HEK293T (cell line): ENCODE results near the gene FGF14.

Experiments used
- CTCF ChIA-PET: fragments of 350-600 bp; formaldehyde crosslinking; extraction: SDS; loops from one replicate; lab custom pipeline; 2021; ENCODE audit warnings: antibody characterized with exemption, inconsistent platforms; lab: Yijun Ruan, JAX
- POLR2A ChIA-PET: fragments of 350-600 bp; formaldehyde crosslinking; extraction: SDS; loops from one replicate; lab custom pipeline; 2020; ENCODE audit warnings: antibody characterized with exemption, inconsistent platforms; lab: Yijun Ruan, JAX
- DNase-seq: peaks from one replicate; pipeline ENCODE4 v3.0.0; 2012; ENCODE audit warnings: mixed read lengths; ENCODE audit errors: extremely low spot score
- ARNT ChIP-seq: fragments of 450-650 bp; IDR thresholded peaks from 2 replicates; pipeline ENCODE4 v1.6.1; 2017; ENCODE audit warnings: mild to moderate bottlenecking
- BHLHE40 ChIP-seq: fragments of 450-650 bp; IDR thresholded peaks from 2 replicates; pipeline ENCODE4 v1.6.1; 2016; ENCODE audit warnings: mild to moderate bottlenecking, moderate library complexity, borderline replicate concordance
- CTBP1 ChIP-seq: fragments of 450-650 bp; IDR thresholded peaks from 2 replicates; pipeline ENCODE4 v1.6.1; 2016; ENCODE audit warnings: borderline replicate concordance
- ELF4 ChIP-seq: fragments of 450-650 bp; IDR thresholded peaks from 2 replicates; pipeline ENCODE4 v1.6.1; 2017; ENCODE audit warnings: antibody characterized with exemption
- FOXA1 ChIP-seq: fragments of 450-650 bp; IDR thresholded peaks from 2 replicates; pipeline ENCODE4 v1.6.1; 2016; ENCODE audit warnings: mild to moderate bottlenecking
- FOXK2 ChIP-seq: fragments of 450-650 bp; IDR thresholded peaks from 2 replicates; pipeline ENCODE4 v1.6.1; 2016; ENCODE audit warnings: mild to moderate bottlenecking
- FOXM1 ChIP-seq: fragments of 450-650 bp; IDR thresholded peaks from 2 replicates; pipeline ENCODE4 v1.6.1; 2017; ENCODE audit warnings: mild to moderate bottlenecking, borderline replicate concordance
- HDGF ChIP-seq: fragments of 450-650 bp; IDR thresholded peaks from 2 replicates; pipeline ENCODE4 v1.6.1; 2017; ENCODE audit warnings: antibody characterized with exemption, borderline replicate concordance
- L3MBTL2 ChIP-seq: fragments of 450-650 bp; conservative IDR thresholded peaks from 2 replicates; pipeline ENCODE4 v1.6.1; 2016; ENCODE audit warnings: mild to moderate bottlenecking
- LEF1 ChIP-seq: fragments of 450-650 bp; IDR thresholded peaks from 2 replicates; pipeline ENCODE4 v1.6.1; 2017; ENCODE audit warnings: mild to moderate bottlenecking, borderline replicate concordance
- NFRKB ChIP-seq: fragments of 450-650 bp; IDR thresholded peaks from 2 replicates; pipeline ENCODE4 v1.6.1; 2016; ENCODE audit warnings: mild to moderate bottlenecking, moderate library complexity
- PKNOX1 ChIP-seq: fragments of 450-650 bp; IDR thresholded peaks from 2 replicates; pipeline ENCODE4 v1.6.1; 2016
- SP1 ChIP-seq: fragments of 450-650 bp; IDR thresholded peaks from 2 replicates; pipeline ENCODE4 v1.6.1; 2017
- SUZ12 ChIP-seq: fragments of 450-650 bp; IDR thresholded peaks from 2 replicates; pipeline ENCODE4 v1.6.1; 2016; ENCODE audit warnings: mild to moderate bottlenecking
- TARDBP ChIP-seq: fragments of 450-650 bp; IDR thresholded peaks from 2 replicates; pipeline ENCODE4 v1.6.1; 2016
- ZNF384 ChIP-seq: fragments of 450-650 bp; IDR thresholded peaks from 2 replicates; pipeline ENCODE4 v1.6.1; 2016

Gene FGF14

GRCh38 chr13:102374233-102374632, 27.6 kb downstream of the FGF14 start:
- DNase-seq: no peak
- TF ChIP-seq PKNOX1: no peak
- POLR2A ChIA-PET: no interaction called here
- CTCF ChIA-PET: no interaction called here

DNA sequence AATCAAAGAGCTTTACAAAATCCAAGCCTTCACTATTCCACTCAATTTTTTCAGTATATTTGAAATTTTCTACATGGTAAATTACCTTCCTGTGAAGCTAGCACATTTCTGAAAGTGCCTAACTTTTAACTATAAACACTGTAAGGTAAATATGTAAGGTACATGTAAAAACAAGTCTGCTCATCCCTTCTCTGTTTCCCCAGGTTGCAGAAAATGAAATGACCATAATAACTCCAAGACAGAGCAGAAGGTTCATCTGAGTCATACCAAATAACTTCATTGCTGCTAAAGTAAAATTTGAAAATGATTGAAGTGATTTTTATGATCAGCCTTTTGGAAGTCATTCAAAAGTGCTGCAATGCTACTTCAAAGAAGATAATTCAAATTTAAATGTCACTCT, 28.6 kb downstream of the FGF14 start:
- ChIA-PET CTCF (no interaction called here), POLR2A (no interaction called here)
- TF ChIP-seq ARNT (no peak), PKNOX1 (no peak), FOXK2 (no peak), ELF4 (no peak), L3MBTL2 (no peak), SP1 (no peak), ZNF384 (no peak), FOXM1 (no peak), CTBP1 (no peak), NFRKB (no peak), LEF1 (no peak), BHLHE40 (no peak), SUZ12 (no peak), HDGF (no peak), FOXA1 (no peak)
- DNase-seq: no peak

GRCh38 chr13:102369302-102369701, 32.5 kb downstream of the FGF14 start:
- CTCF ChIA-PET: no interaction called here
- TF ChIP-seq PKNOX1: no peak
- TF ChIP-seq ZNF384: no peak
- DNase-seq: no peak

DNA sequence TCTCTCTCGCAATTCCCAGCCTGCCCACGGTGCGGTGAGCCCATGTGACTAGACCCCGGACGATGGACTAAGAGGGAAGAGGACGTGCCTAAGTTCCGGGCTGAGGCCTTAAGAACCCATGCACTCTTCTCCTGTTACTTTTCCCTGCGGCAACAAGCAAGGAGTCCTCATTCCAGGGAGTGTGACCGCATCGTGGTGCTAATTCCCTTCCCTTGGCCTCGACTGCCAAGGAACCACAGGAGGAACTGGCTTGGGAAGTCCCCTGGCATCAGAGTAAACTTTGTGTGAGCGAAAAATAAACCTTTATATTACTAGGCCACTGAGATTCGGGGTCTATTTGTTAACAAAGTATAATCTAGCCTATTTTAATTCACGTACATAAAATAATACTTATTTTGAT, 34.0 kb downstream of the FGF14 start:
- DNase-seq: no peak
- ChIA-PET CTCF (no interaction called here), POLR2A (no interaction called here)
- TF ChIP-seq ZNF384 (no peak), LEF1 (no peak), ARNT (no peak), PKNOX1 (no peak), FOXM1 (no peak), HDGF (no peak), FOXK2 (no peak), FOXA1 (no peak), TARDBP (no peak), SUZ12 (no peak), ELF4 (no peak), CTBP1 (no peak), BHLHE40 (no peak), NFRKB (no peak), L3MBTL2 (no peak), SP1 (no peak)

More at GRCh38 chr13:102369302-102369701, 32.5 kb downstream of the FGF14 start:
- POLR2A ChIA-PET: no interaction called here

DNA sequence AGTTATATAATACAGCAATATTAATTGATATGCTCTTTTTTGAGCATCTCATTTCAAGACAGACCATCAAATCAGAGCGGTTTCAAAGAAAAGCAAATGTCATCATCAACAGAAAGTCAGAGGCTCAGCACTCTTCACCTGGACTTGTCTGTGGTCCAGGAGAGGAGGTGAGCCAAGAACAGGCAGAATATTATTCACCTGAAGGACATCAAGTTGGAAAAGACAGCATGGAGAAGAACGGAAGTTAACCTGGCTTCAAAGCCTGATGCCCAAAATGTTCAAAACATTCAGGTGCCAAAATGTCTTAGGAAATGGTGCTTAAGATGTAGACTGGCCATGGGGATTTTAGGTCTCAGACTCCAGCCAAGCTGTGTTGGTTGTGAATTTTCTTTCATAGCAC, 40.7 kb downstream of the FGF14 start:
- ChIA-PET POLR2A (no interaction called here), CTCF (no interaction called here)
- DNase-seq: no peak
- TF ChIP-seq BHLHE40 (no peak), SP1 (no peak), LEF1 (no peak), NFRKB (no peak), L3MBTL2 (no peak), ARNT (no peak), PKNOX1 (no peak), TARDBP (no peak), FOXA1 (no peak), ELF4 (no peak), SUZ12 (no peak), CTBP1 (no peak)

DNA sequence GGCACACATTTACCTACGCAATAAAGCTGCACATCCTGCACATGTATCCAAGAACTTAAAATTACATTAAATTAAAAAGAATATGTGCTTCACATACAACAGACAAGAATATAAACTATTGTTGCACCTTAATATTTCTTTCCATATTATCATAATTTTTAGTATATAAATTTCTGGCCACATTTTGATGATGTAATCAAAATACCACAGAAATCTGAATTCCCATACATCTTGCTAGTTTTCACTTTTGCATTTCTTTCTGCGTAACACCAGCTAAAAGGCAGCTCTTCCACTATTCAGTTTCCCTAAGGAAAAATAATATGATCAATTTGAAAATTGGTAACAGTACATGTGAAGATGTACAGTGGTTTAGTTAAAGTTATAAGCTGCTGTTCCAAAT, 42.6 kb downstream of the FGF14 start:
- POLR2A ChIA-PET: no interaction called here
- CTCF ChIA-PET: no interaction called here
- DNase-seq: no peak
- no peak for TF ChIP-seq NFRKB
